22Rv1 (cell line): ENCODE results near the gene SDHD.
A peak's percentile ranks its signal among the peaks of the same experiment; 100 is the strongest.
"Not testable (repeated sequence)": the region's sequence is repeated elsewhere in the genome, so short reads cannot be mapped to it uniquely, and the experiment has no call there.

ENCODE experiments used
- H3K27ac ChIP-seq: fragments of 450-650 bp; 2 replicates; pipeline ENCODE4 v1.5.1; 2017
- ZFX ChIP-seq: fragments of 450-650 bp; IDR thresholded peaks from 2 replicates; pipeline ENCODE4 v1.6.1; 2017; ENCODE audit warnings: antibody characterized with exemption, borderline replicate concordance
- TF ChIP-seq, protein P1 (sequence below): fragments of 450-650 bp; IDR thresholded peaks from 2 replicates; pipeline ENCODE4 v1.5.1; 2017; ENCODE audit warnings: mild to moderate bottlenecking

SDHD gene

GRCh38 chr11:112086422-112087191 lies at the start of gene SDHD, which contains the start of gene TIMM8B:
SDHD (plus strand) TSS chr11:112086873; CDS start chr11:112086908, 35 bp downstream.
TIMM8B (minus strand) TSS chr11:112086756; CDS start chr11:112086723, 33 bp downstream.
- no peak for TF ChIP-seq ZFX
- TF ChIP-seq, protein P1, sequence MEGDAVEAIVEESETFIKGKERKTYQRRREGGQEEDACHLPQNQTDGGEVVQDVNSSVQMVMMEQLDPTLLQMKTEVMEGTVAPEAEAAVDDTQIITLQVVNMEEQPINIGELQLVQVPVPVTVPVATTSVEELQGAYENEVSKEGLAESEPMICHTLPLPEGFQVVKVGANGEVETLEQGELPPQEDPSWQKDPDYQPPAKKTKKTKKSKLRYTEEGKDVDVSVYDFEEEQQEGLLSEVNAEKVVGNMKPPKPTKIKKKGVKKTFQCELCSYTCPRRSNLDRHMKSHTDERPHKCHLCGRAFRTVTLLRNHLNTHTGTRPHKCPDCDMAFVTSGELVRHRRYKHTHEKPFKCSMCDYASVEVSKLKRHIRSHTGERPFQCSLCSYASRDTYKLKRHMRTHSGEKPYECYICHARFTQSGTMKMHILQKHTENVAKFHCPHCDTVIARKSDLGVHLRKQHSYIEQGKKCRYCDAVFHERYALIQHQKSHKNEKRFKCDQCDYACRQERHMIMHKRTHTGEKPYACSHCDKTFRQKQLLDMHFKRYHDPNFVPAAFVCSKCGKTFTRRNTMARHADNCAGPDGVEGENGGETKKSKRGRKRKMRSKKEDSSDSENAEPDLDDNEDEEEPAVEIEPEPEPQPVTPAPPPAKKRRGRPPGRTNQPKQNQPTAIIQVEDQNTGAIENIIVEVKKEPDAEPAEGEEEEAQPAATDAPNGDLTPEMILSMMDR = peak; percentile 29
- H3K27ac ChIP-seq = peak within 1 kb of the TSS; percentile 76

GRCh38 chr11:112037527-112037926 lies 49.1 kb upstream of the SDHD start:
- TF ChIP-seq, protein P1 = no peak
- no peak for TF ChIP-seq ZFX
- H3K27ac ChIP-seq = no peak overlapping the region

- TF ChIP-seq, protein P1 = no peak
- no peak for TF ChIP-seq ZFX
- H3K27ac ChIP-seq = no peak overlapping the region
Measured at GRCh38 chr11:112042161-112042960, 44.3 kb upstream of the SDHD start.

DNA sequence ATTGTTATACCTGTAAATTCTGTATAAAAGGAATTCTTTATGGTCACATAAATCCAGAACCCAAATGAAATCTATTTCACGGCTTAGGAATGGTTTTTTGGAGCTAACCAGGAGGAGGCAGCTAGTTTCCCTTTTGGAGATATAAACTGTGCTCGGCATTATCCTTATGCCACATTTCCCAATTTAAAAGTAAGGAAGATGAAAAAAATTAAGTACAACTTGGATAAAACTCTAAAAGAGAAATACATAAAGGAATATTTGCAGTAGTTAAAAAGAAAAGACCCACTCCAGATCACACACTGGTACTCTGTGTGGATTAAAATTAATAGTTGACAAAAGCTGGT lies 43.7 kb upstream of the SDHD start:
- TF ChIP-seq ZFX = no peak
- TF ChIP-seq, protein P1 = no peak
- H3K27ac ChIP-seq = no peak overlapping the region

DNA sequence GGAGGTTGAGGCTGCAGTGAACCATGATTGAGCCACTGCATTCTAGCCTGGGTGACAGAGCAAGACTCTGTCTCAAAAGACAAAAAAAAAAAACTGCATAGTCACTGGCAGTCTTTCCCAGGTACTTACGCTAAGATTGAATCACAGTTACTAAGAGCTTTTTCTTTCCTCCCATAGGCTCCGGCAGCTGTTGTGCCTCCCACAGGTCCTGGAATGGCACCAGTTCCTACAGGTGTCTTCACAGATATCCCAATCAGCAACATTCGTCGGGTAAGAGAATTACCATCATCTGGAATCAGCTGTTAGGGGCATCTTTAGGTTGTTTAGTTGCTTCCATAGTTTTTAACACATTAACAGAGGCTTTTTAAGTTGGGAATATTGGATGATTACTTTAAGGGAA lies 41.7 kb upstream of the SDHD start:
- TF ChIP-seq, protein P1 = no peak
- TF ChIP-seq ZFX = no peak
- no peak overlapping the region for H3K27ac ChIP-seq

DNA sequence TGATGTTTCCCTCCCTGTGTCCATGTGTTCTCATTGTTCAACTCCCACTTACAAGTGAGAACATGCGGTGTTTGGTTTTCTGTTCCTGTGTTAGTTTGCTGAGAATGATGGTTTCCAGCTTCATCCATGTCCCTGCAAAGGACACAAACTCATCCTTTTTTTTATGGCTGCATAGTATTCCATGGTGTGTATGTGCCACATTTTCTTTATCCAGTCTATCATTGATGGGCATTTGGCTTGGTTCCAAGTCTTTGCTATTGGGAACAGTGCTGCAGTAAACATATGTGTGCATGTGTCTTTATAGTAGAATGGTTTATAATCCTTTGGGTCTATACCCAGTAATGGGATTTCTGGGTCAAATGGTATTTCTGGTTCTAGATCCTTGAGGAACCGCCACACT lies 40.0 kb upstream of the SDHD start:
- not testable (repeated sequence) for H3K27ac ChIP-seq

- H3K27ac ChIP-seq = not testable (repeated sequence)
Measured at GRCh38 chr11:112048256-112048655, 38.4 kb upstream of the SDHD start.

GRCh38 chr11:112049777-112050176 lies 36.9 kb upstream of the SDHD start:
- TF ChIP-seq, protein P1 = no peak
- TF ChIP-seq ZFX = no peak
- H3K27ac ChIP-seq = no peak overlapping the region
